Neural crest cell (in vitro differentiated cells): ENCODE results near the gene SPHK1. TPM values are rescaled to one million over a fixed set of nuclear protein-coding genes. Genes with fewer than 3 reads are reported as not detected.

ENCODE experiments used
- total RNA-seq: library from RNA; stranded (reverse); gene quantifications from 2 replicates; pipeline ENCODE4 v1.2.1, GENCODE V29; 2021

SPHK1 gene
- total RNA-seq, 1 donor from 2014 or later, result 21.1 TPM

Other genes starting within 250 kb of the SPHK1 start
- 4.3 and 4.5 TPM in 2 replicates for gene FOXJ1, start 243.4 kb upstream of the SPHK1 start, total RNA-seq
- 50.4 and 54.0 TPM in 2 replicates for gene RNF157, start 144.1 kb upstream of the SPHK1 start, total RNA-seq
- 18.8 and 21.5 TPM in 2 replicates for gene UBALD2, start 119.3 kb upstream of the SPHK1 start, total RNA-seq
- 10.6 and 12.3 TPM in 2 replicates for gene QRICH2, start 76.3 kb upstream of the SPHK1 start, total RNA-seq
- gene PRPSAP1, start 30.7 kb upstream of the SPHK1 start, total RNA-seq, result 68.4 and 73.6 TPM in 2 replicates
- 70.0 and 71.4 TPM in 2 replicates for gene UBE2O, start 68.5 kb downstream of the SPHK1 start, total RNA-seq
- gene AANAT, start 83.0 kb downstream of the SPHK1 start, total RNA-seq, result 0.39 TPM in 1 of 2 replicates, not detected in the other
- 2.0 and 3.6 TPM in 2 replicates for gene RHBDF2, start 116.8 kb downstream of the SPHK1 start, total RNA-seq
- 8.6 and 8.7 TPM in 2 replicates for gene CYGB, start 153.1 kb downstream of the SPHK1 start, total RNA-seq
- gene PRCD, start 155.4 kb downstream of the SPHK1 start, total RNA-seq, result 0.41 and 0.75 TPM in 2 replicates
- 4.5 and 5.1 TPM in 2 replicates for gene ST6GALNAC2, start 201.3 kb downstream of the SPHK1 start, total RNA-seq